Prostate gland (tissue), 2 donors: Measurements from ENCODE around the gene BARX1. TPM values are rescaled to one million over a fixed set of nuclear protein-coding genes. Genes with fewer than 3 reads are reported as not detected.

ENCODE experiments used
- DNase-seq: peaks from one replicate; pipeline ENCODE4 v3.0.0-alpha.2; 2019; ENCODE audit warnings: low spot score
- H3K27ac ChIP-seq, 2 donors: fragments of 200-600 bp; sonication (generic); 2 replicates each; pipeline ENCODE4 v1.5.1; 2017 to 2019
- H3K27me3 ChIP-seq: fragments of 200-600 bp; sonication (generic); replicated peaks from 2 replicates; pipeline ENCODE4 v1.5.1; 2019; ENCODE audit not compliant: insufficient read depth
- H3K36me3 ChIP-seq, 2 donors: fragments of 200-600 bp; sonication (generic); 1 replicate in 1 of 2; 2 replicates in 1 of 2; pipeline versions ENCODE4 v1.5.1 to v1.8.1; 2017 to 2019
- H3K4me1 ChIP-seq: fragments of 200-600 bp; sonication (generic); replicated peaks from 2 replicates; pipeline ENCODE4 v1.5.1; 2019
- H3K4me3 ChIP-seq, 2 donors: fragments of 200-600 bp; sonication (generic); 2 replicates each; pipeline ENCODE4 v1.5.1; 2017 to 2019
- H3K9me3 ChIP-seq: fragments of 200-600 bp; sonication (generic); 2 replicates; pipeline ENCODE4 v1.5.1; 2017
- POLR2A ChIP-seq: fragments of 450-650 bp; IDR thresholded peaks from one replicate; pipeline ENCODE4 v1.6.1; 2016; ENCODE audit warnings: antibody characterized with exemption, mild to moderate bottlenecking
- POLR2AphosphoS5 ChIP-seq: sonication (generic); formaldehyde crosslinking; IDR thresholded peaks from one replicate; pipeline ENCODE4 v1.6.1; 2017; ENCODE audit warnings: antibody characterized with exemption
- WGBS: methylation state at CpG from one replicate; pipeline ENCODE4 v1.1.5; 2018; 5-methylcytosine and 5-hydroxymethylcytosine counted together
- intact Hi-C: fragments of 100-400 bp; cut with DNase I; formaldehyde crosslinking; loops from one replicate; pipeline ENCODE4 v1.14.2; 2022
- total RNA-seq, 2 donors: library from RNA; depleted of rRNA; stranded (reverse); fragments of >200 nt; gene quantifications; one replicate each; pipeline ENCODE4 v1.1.0, GENCODE V29; 2016
- TF ChIP-seq, protein P1 (sequence below), 4 experiments: fragments of 200-600 bp in 2 of 4; fragments of 450-650 bp in 2 of 4; sonication (generic) in 2 of 4; IDR thresholded peaks; 1 replicate in 3 of 4; 2 replicates in 1 of 4; pipeline ENCODE4 v1.5.1; 2016 to 2019; ENCODE audit warnings: antibody characterized with exemption in 4 of 4, mild to moderate bottlenecking in 2 of 4, moderate library complexity in 2 of 4

The BARX1 gene
- total RNA-seq, 2 donors from 2014 or later, result 3.7 TPM; not detected in 1

- 24% methylated on average over 24 of the region's 27 CpGs for WGBS
- Histone ChIP-seq H3K27me3 (no peaks in the 10 kb centered on the region), H3K4me3 (no peak overlapping the region), H3K4me1 (peaks cover 6% of the 10 kb centered on the region), H3K9me3 (no peaks in the 10 kb centered on the region), H3K36me3 (no peaks in the 10 kb centered on the region), H3K27ac (no peak overlapping the region)
- intact Hi-C loops, result no loop called here
- no peak for TF ChIP-seq POLR2A
- DNase-seq, result peak; percentile 7
Observed at GRCh38 chr9:93911801-93912554, 43.2 kb downstream of the BARX1 start.

GRCh38 chr9:93911136-93911745 is 43.9 kb downstream of the BARX1 start:
- no peaks in the 10 kb centered on the region for H3K36me3 ChIP-seq
- H3K27ac ChIP-seq, result no peak overlapping the region
- no peaks in the 10 kb centered on the region for H3K9me3 ChIP-seq
- WGBS, result 58% methylated on average over 23 of the region's 23 CpGs
- no peaks in the 10 kb centered on the region for H3K27me3 ChIP-seq
- peaks cover 6% of the 10 kb centered on the region for H3K4me1 ChIP-seq
- H3K4me3 ChIP-seq, result no peak overlapping the region
- no peak for DNase-seq
- no peak for TF ChIP-seq POLR2AphosphoS5
- TF ChIP-seq, protein P1, sequence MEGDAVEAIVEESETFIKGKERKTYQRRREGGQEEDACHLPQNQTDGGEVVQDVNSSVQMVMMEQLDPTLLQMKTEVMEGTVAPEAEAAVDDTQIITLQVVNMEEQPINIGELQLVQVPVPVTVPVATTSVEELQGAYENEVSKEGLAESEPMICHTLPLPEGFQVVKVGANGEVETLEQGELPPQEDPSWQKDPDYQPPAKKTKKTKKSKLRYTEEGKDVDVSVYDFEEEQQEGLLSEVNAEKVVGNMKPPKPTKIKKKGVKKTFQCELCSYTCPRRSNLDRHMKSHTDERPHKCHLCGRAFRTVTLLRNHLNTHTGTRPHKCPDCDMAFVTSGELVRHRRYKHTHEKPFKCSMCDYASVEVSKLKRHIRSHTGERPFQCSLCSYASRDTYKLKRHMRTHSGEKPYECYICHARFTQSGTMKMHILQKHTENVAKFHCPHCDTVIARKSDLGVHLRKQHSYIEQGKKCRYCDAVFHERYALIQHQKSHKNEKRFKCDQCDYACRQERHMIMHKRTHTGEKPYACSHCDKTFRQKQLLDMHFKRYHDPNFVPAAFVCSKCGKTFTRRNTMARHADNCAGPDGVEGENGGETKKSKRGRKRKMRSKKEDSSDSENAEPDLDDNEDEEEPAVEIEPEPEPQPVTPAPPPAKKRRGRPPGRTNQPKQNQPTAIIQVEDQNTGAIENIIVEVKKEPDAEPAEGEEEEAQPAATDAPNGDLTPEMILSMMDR (IDR thresholded peaks at IDR 0.05), result no peak
- TF ChIP-seq POLR2A, result no peak
- intact Hi-C loops, result no loop called here

- TF ChIP-seq POLR2AphosphoS5, result no peak
- TF ChIP-seq, protein P1 (IDR thresholded peaks at IDR 0.05), result no peak
- no peak for TF ChIP-seq POLR2A
- no peaks in the 10 kb centered on the region for H3K9me3 ChIP-seq
- H3K4me3 ChIP-seq, result no peak overlapping the region
- intact Hi-C loops, result no loop called here
- DNase-seq, result no peak
- no peaks in the 10 kb centered on the region for H3K27me3 ChIP-seq
- 91% methylated on average over 7 of the region's 7 CpGs for WGBS
- no peak overlapping the region for H3K27ac ChIP-seq
- H3K36me3 ChIP-seq, result no peaks in the 10 kb centered on the region
- peaks cover 6% of the 10 kb centered on the region for H3K4me1 ChIP-seq
Observed at GRCh38 chr9:93910598-93910997, 44.6 kb downstream of the BARX1 start.

DNA sequence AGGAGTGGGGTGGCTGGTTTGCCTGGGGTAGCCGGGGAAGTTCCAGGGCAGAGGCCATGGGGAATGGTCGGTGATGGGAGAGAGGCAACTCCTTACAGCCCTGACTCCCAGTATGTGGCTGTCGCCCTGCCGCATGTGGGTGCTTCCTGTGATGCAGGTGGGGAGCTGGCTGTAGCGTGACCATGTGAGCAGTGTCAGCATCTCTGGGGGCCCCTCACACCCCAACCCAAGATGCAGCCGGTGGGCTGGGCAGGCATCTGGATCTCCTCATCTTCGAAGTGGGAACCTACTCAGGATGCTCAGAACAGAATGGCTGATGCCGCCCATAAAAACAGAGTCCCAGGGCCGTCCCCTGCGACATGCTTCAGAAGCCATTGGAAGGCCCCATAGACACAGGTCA is 45.0 kb downstream of the BARX1 start:
- 93% methylated on average over 10 of the region's 10 CpGs for WGBS
- no peak for DNase-seq
- H3K9me3 ChIP-seq, result no peaks in the 10 kb centered on the region
- intact Hi-C loops, result no loop called here
- H3K27ac ChIP-seq, result no peak overlapping the region
- no peaks in the 10 kb centered on the region for H3K27me3 ChIP-seq
- H3K4me1 ChIP-seq, result peaks cover 6% of the 10 kb centered on the region
- H3K4me3 ChIP-seq, result no peak overlapping the region
- no peaks in the 10 kb centered on the region for H3K36me3 ChIP-seq
- TF ChIP-seq, protein P1 (IDR thresholded peaks at IDR 0.05), result no peak
- TF ChIP-seq POLR2AphosphoS5 (no peak), POLR2A (no peak)

GRCh38 chr9:93909242-93909616 is 45.9 kb downstream of the BARX1 start:
- no peak overlapping the region for H3K27ac ChIP-seq
- no peak for DNase-seq

More at GRCh38 chr9:93909242-93909616, 45.9 kb downstream of the BARX1 start:
- no peaks in the 10 kb centered on the region for H3K27me3 ChIP-seq
- 42% methylated on average over 6 of the region's 6 CpGs for WGBS
- intact Hi-C loops, result no loop called here
- TF ChIP-seq POLR2A (no peak), POLR2AphosphoS5 (no peak)
- TF ChIP-seq, protein P1 (IDR thresholded peaks at IDR 0.05), result no peak
- no peaks in the 10 kb centered on the region for H3K36me3 ChIP-seq
- H3K9me3 ChIP-seq, result no peaks in the 10 kb centered on the region
- peaks cover 6% of the 10 kb centered on the region for H3K4me1 ChIP-seq
- H3K4me3 ChIP-seq, result no peak overlapping the region
